Calu3 (cell line): ENCODE results near the gene TMEM271. TPM values are rescaled to one million over a fixed set of nuclear protein-coding genes. Genes with fewer than 3 reads are reported as not detected.

Experiments used
- BruUV-seq: library from RNA; stranded (reverse); fragments of 400-500 nt; replicated peaks from 2 replicates; lab custom pipeline; 2021; lab: Mats Ljungman, UMichigan
- CTCF ChIA-PET: fragments of 300-600 bp; sonication (Branson Sonifier 250); formaldehyde crosslinking; loops from one replicate; lab custom pipeline; 2022; ENCODE audit warnings: antibody characterized with exemption; lab: Charles Lee
- DNase-seq: peaks from one replicate; pipeline ENCODE4 v3.0.0; 2022
- H3K27ac Mint-ChIP-seq: one replicate; pipeline ENCODE4 v1.8.0; 2022; ENCODE audit warnings: mixed read lengths; ENCODE audit not compliant: unreplicated experiment
- H3K27me3 Mint-ChIP-seq: one replicate; pipeline ENCODE4 v1.8.0; 2022; ENCODE audit warnings: mixed read lengths; ENCODE audit not compliant: unreplicated experiment
- H3K36me3 Mint-ChIP-seq: one replicate; pipeline ENCODE4 v1.8.0; 2022; ENCODE audit warnings: mild to moderate bottlenecking, moderate library complexity, mixed read lengths; ENCODE audit not compliant: insufficient read depth, unreplicated experiment
- H3K4me1 Mint-ChIP-seq: one replicate; pipeline ENCODE4 v1.8.0; 2022; ENCODE audit warnings: mild to moderate bottlenecking, low read depth, mixed read lengths; ENCODE audit not compliant: unreplicated experiment
- H3K4me3 Mint-ChIP-seq: one replicate; pipeline ENCODE4 v1.8.0; 2022; ENCODE audit warnings: mild to moderate bottlenecking, low read depth, moderate library complexity, mixed read lengths; ENCODE audit not compliant: unreplicated experiment
- H3K9me3 Mint-ChIP-seq: one replicate; pipeline ENCODE4 v1.8.0; 2022; ENCODE audit warnings: low read depth, mixed read lengths; ENCODE audit not compliant: unreplicated experiment
- CTCF ChIP-seq: fragments of 200-600 bp; IDR thresholded peaks from one replicate; pipeline ENCODE4 v1.8.0; 2022; ENCODE audit warnings: antibody characterized with exemption; ENCODE audit not compliant: unreplicated experiment
- intact Hi-C: fragments of 100-400 bp; cut with micrococcal nuclease; formaldehyde crosslinking; loops from one replicate; pipeline ENCODE4 v1.10.0; 2022; ENCODE audit not compliant: unreplicated experiment
- total RNA-seq: library from RNA; stranded (reverse); gene quantifications from 2 replicates; pipeline ENCODE4 v1.2.3, GENCODE V29; 2022

TMEM271 gene
- total RNA-seq, 1 experiment from 2014 or later, result not detected

GRCh38 chr4:541271-541670 lies 34.8 kb downstream of the TMEM271 start:
- intact Hi-C loops, result no loop called here
- no peaks in the 10 kb centered on the region for H3K4me1 Mint-ChIP-seq
- CTCF ChIA-PET, result no interaction called here
- H3K36me3 Mint-ChIP-seq, result peaks cover 10% of the 10 kb centered on the region
- no peak overlapping the region for H3K4me3 Mint-ChIP-seq
- no peaks in the 10 kb centered on the region for H3K27me3 Mint-ChIP-seq
- no peak for DNase-seq
- no TSS peak for BruUV-seq
- no peak for TF ChIP-seq CTCF
- no peak overlapping the region for H3K27ac Mint-ChIP-seq
- H3K9me3 Mint-ChIP-seq, result peaks cover 2% of the 10 kb centered on the region

- DNase-seq, result no peak
- no peaks in the 10 kb centered on the region for H3K27me3 Mint-ChIP-seq
- BruUV-seq, result no TSS peak
Measured at GRCh38 chr4:538542-539142, 37.5 kb downstream of the TMEM271 start.

GRCh38 chr4:537436-538264 lies 38.4 kb downstream of the TMEM271 start:
- H3K36me3 Mint-ChIP-seq, result peaks cover 28% of the 10 kb centered on the region
- DNase-seq, result no peak
- CTCF ChIA-PET, result no interaction called here
- no peak overlapping the region for H3K27ac Mint-ChIP-seq
- no peak overlapping the region for H3K4me3 Mint-ChIP-seq
- H3K9me3 Mint-ChIP-seq, result peaks cover 1% of the 10 kb centered on the region
- H3K4me1 Mint-ChIP-seq, result no peaks in the 10 kb centered on the region
- no TSS peak for BruUV-seq
- no peaks in the 10 kb centered on the region for H3K27me3 Mint-ChIP-seq
- no peak for TF ChIP-seq CTCF
- intact Hi-C loops, result no loop called here

More at GRCh38 chr4:538542-539142, 37.5 kb downstream of the TMEM271 start:
- no peaks in the 10 kb centered on the region for H3K4me1 Mint-ChIP-seq
- CTCF ChIA-PET, result no interaction called here
- H3K36me3 Mint-ChIP-seq, result peaks cover 26% of the 10 kb centered on the region
- TF ChIP-seq CTCF, result no peak
- intact Hi-C loops, result no loop called here
- H3K27ac Mint-ChIP-seq, result no peak overlapping the region
- H3K4me3 Mint-ChIP-seq, result no peak overlapping the region
- peaks cover 1% of the 10 kb centered on the region for H3K9me3 Mint-ChIP-seq

GRCh38 chr4:536351-536972 lies 39.6 kb downstream of the TMEM271 start:
- no peak for TF ChIP-seq CTCF
- Mint-ChIP-seq H3K4me3 (no peak overlapping the region), H3K9me3 (peaks cover 6% of the 10 kb centered on the region), H3K36me3 (peaks cover 34% of the 10 kb centered on the region), H3K27me3 (no peaks in the 10 kb centered on the region), H3K27ac (no peak overlapping the region), H3K4me1 (no peaks in the 10 kb centered on the region)
- DNase-seq, result no peak
- intact Hi-C loops, result no loop called here
- CTCF ChIA-PET, result no interaction called here
- BruUV-seq, result no TSS peak
